HEK293 (cell line): Measurements from ENCODE around the gene CASK.

ENCODE experiments used
- BCL11A ChIP-seq: fragments of 450-650 bp; formaldehyde crosslinking; IDR thresholded peaks from 2 replicates; pipeline ENCODE4 v1.5.1; 2016; ENCODE audit warnings: low read depth, missing biosample characterization, missing genetic modification characterization
- ZNF138 ChIP-seq: fragments of 450-650 bp; formaldehyde crosslinking; IDR thresholded peaks from 2 replicates; pipeline ENCODE4 v1.5.1; 2016; ENCODE audit warnings: missing biosample characterization, missing genetic modification characterization, borderline replicate concordance
- ZNF16 ChIP-seq: fragments of 450-650 bp; formaldehyde crosslinking; IDR thresholded peaks from 2 replicates; pipeline ENCODE4 v1.5.1; 2016; ENCODE audit warnings: low read depth, missing biosample characterization, missing genetic modification characterization
- ZNF223 ChIP-seq: fragments of 450-650 bp; formaldehyde crosslinking; IDR thresholded peaks from 2 replicates; pipeline ENCODE4 v1.5.1; 2016; ENCODE audit warnings: missing biosample characterization, missing genetic modification characterization
- ZNF23 ChIP-seq: fragments of 450-650 bp; formaldehyde crosslinking; IDR thresholded peaks from 2 replicates; pipeline ENCODE4 v1.5.1; 2016; ENCODE audit warnings: missing biosample characterization, missing genetic modification characterization, borderline replicate concordance
- ZNF274 ChIP-seq, 2 experiments: fragments of 200-500 bp in 1 of 2; fragments of 450-650 bp in 1 of 2; sonication (Bioruptor generic) in 1 of 2; formaldehyde crosslinking in 1 of 2; IDR thresholded peaks; 2 replicates each; pipeline versions ENCODE4 v1.5.1 to v1.6.1; 2014 to 2016; ENCODE audit warnings: borderline replicate concordance in 1 of 2, inconsistent platforms in 1 of 2, low read length in 1 of 2, missing biosample characterization in 1 of 2, missing genetic modification characterization in 1 of 2
- ZNF350 ChIP-seq: fragments of 450-650 bp; formaldehyde crosslinking; IDR thresholded peaks from 2 replicates; pipeline ENCODE4 v1.5.0; 2017; ENCODE audit warnings: missing biosample characterization, mild to moderate bottlenecking, missing genetic modification characterization
- ZNF473 ChIP-seq: fragments of 450-650 bp; formaldehyde crosslinking; IDR thresholded peaks from 2 replicates; pipeline ENCODE4 v1.5.1; 2017; ENCODE audit warnings: missing biosample characterization, missing genetic modification characterization
- ZNF561 ChIP-seq: fragments of 450-650 bp; IDR thresholded peaks from 2 replicates; pipeline ENCODE4 v1.5.1; 2018; ENCODE audit warnings: missing biosample characterization, missing genetic modification characterization, borderline replicate concordance
- ZNF707 ChIP-seq: fragments of 450-650 bp; formaldehyde crosslinking; IDR thresholded peaks from 2 replicates; pipeline ENCODE4 v1.5.1; 2016; ENCODE audit warnings: missing biosample characterization, missing genetic modification characterization
- TF ChIP-seq, protein P1 (sequence below): fragments of 450-650 bp; formaldehyde crosslinking; IDR thresholded peaks from 2 replicates; pipeline ENCODE4 v1.5.1; 2016; ENCODE audit warnings: missing biosample characterization, missing genetic modification characterization
- TF ChIP-seq, protein P2 (sequence below): fragments of 450-650 bp; formaldehyde crosslinking; IDR thresholded peaks from 2 replicates; pipeline ENCODE4 v1.5.1; 2017; ENCODE audit warnings: missing biosample characterization, missing genetic modification characterization
- TF ChIP-seq, protein P3 (sequence below): fragments of 450-650 bp; IDR thresholded peaks from 2 replicates; pipeline ENCODE4 v1.5.1; 2018; ENCODE audit warnings: missing biosample characterization, mild to moderate bottlenecking, missing genetic modification characterization
- TF ChIP-seq, protein P4 (sequence below): fragments of 450-650 bp; formaldehyde crosslinking; IDR thresholded peaks from 2 replicates; pipeline ENCODE4 v1.5.1; 2017; ENCODE audit warnings: missing biosample characterization, missing genetic modification characterization

DNA sequence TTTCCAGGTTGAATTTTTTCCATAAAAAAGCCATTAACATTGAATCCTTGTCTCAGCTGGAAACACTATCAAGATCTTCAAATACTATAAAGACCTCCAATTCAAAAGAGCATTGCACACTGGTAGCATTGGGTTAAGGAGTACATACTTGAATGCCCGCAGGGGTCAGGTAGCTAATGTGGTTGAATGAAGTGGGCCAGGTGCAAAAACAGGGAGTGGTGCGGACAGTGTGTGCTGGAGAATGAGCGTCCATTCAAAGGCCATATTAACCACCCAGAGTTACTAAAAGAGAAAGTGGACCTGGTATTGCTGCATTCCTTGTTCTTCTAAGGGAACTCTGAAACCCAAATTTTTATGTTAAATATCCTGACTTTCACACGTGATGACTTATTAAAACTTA, 384.6 kb downstream of the CASK start:
- TF ChIP-seq BCL11A (tag by site-specific recombination) (no peak), ZNF561 (tag by site-specific recombination) (no peak), ZNF138 (tag by site-specific recombination) (no peak), ZNF274 (IDR thresholded peaks at IDR 0.05; ENCODE audit: low read length) (no peak), ZNF274 (tag by site-specific recombination; IDR thresholded peaks at IDR 0.05; ENCODE audit: borderline replicate concordance) (no peak), ZNF16 (tag by site-specific recombination) (no peak), ZNF350 (tag by site-specific recombination) (no peak), ZNF223 (no peak), ZNF473 (tag by site-specific recombination) (no peak), ZNF707 (tag by site-specific recombination) (no peak), ZNF23 (tag by site-specific recombination) (no peak)
- TF ChIP-seq, protein P1, sequence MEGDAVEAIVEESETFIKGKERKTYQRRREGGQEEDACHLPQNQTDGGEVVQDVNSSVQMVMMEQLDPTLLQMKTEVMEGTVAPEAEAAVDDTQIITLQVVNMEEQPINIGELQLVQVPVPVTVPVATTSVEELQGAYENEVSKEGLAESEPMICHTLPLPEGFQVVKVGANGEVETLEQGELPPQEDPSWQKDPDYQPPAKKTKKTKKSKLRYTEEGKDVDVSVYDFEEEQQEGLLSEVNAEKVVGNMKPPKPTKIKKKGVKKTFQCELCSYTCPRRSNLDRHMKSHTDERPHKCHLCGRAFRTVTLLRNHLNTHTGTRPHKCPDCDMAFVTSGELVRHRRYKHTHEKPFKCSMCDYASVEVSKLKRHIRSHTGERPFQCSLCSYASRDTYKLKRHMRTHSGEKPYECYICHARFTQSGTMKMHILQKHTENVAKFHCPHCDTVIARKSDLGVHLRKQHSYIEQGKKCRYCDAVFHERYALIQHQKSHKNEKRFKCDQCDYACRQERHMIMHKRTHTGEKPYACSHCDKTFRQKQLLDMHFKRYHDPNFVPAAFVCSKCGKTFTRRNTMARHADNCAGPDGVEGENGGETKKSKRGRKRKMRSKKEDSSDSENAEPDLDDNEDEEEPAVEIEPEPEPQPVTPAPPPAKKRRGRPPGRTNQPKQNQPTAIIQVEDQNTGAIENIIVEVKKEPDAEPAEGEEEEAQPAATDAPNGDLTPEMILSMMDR (tag by site-specific recombination) = no peak
- TF ChIP-seq, protein P2, sequence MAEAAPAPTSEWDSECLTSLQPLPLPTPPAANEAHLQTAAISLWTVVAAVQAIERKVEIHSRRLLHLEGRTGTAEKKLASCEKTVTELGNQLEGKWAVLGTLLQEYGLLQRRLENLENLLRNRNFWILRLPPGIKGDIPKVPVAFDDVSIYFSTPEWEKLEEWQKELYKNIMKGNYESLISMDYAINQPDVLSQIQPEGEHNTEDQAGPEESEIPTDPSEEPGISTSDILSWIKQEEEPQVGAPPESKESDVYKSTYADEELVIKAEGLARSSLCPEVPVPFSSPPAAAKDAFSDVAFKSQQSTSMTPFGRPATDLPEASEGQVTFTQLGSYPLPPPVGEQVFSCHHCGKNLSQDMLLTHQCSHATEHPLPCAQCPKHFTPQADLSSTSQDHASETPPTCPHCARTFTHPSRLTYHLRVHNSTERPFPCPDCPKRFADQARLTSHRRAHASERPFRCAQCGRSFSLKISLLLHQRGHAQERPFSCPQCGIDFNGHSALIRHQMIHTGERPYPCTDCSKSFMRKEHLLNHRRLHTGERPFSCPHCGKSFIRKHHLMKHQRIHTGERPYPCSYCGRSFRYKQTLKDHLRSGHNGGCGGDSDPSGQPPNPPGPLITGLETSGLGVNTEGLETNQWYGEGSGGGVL (tag by site-specific recombination) = no peak
- TF ChIP-seq, protein P3, sequence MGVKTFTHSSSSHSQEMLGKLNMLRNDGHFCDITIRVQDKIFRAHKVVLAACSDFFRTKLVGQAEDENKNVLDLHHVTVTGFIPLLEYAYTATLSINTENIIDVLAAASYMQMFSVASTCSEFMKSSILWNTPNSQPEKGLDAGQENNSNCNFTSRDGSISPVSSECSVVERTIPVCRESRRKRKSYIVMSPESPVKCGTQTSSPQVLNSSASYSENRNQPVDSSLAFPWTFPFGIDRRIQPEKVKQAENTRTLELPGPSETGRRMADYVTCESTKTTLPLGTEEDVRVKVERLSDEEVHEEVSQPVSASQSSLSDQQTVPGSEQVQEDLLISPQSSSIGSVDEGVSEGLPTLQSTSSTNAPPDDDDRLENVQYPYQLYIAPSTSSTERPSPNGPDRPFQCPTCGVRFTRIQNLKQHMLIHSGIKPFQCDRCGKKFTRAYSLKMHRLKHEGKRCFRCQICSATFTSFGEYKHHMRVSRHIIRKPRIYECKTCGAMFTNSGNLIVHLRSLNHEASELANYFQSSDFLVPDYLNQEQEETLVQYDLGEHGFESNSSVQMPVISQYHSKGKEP (tag by site-specific recombination) = no peak
- TF ChIP-seq, protein P4, sequence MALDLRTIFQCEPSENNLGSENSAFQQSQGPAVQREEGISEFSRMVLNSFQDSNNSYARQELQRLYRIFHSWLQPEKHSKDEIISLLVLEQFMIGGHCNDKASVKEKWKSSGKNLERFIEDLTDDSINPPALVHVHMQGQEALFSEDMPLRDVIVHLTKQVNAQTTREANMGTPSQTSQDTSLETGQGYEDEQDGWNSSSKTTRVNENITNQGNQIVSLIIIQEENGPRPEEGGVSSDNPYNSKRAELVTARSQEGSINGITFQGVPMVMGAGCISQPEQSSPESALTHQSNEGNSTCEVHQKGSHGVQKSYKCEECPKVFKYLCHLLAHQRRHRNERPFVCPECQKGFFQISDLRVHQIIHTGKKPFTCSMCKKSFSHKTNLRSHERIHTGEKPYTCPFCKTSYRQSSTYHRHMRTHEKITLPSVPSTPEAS (tag by site-specific recombination) = no peak
